Stomach (tissue), 4 donors: ENCODE results near the gene USP10.

Experiments used
- CTCF ChIP-seq, 7 experiments: fragments of 450-650 bp in 4 of 7; fragments of 200-600 bp in 3 of 7; sonication (generic) in 3 of 7; IDR thresholded peaks; one replicate each; pipeline ENCODE4 v1.5.1; 2016 to 2019; ENCODE audit warnings: antibody characterized with exemption in 7 of 7, control low read depth in 2 of 7, mild to moderate bottlenecking in 1 of 7
- POLR2AphosphoS5 ChIP-seq, 3 donors: sonication (generic); formaldehyde crosslinking; IDR thresholded peaks; one replicate each; pipeline ENCODE4 v1.6.1; 2016; ENCODE audit warnings: antibody characterized with exemption in 3 of 3

- no peak for TF ChIP-seq CTCF (IDR thresholded peaks at IDR 0.05)
- peak in 1 of 3 donors; percentile 75 for TF ChIP-seq POLR2AphosphoS5 (IDR thresholded peaks at IDR 0.05)
Observed at GRCh38 chr16:84739349-84740124, 39.7 kb downstream of the USP10 start.
